GM18519 (cell line): ENCODE measurements around the gene DBI.
A peak's percentile ranks its signal among the peaks of the same experiment; 100 is the strongest.
"Not testable (repeated sequence)": the region's sequence is repeated elsewhere in the genome, so short reads cannot be mapped to it uniquely, and the experiment has no call there.

Experiments
- ATAC-seq: cut with Tn5 transposase; IDR thresholded peaks from one replicate; pipeline ENCODE4 v1.9.1; 2021; ENCODE audit warnings: mild to moderate bottlenecking, moderate library complexity; ENCODE audit not compliant: unreplicated experiment, low FRiP score

The DBI gene

DNA sequence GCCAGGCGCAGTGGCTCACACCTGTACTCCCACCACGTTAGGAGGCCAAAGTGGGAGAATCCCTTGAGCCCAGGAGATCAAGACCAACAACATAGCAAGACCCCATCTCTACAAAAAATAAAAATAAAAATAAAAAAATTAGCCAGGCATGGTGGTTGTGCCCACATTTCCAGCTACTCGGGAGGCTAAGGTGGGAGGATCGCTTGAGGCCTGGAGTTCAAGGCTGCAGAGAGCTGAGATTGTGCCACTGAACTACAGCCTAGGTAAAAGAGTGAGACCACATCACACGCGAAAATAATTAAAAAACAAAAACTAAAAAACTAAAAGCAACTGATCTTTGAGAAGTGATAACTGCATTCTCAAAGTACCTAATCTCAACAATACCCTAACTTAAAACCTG is 2.0 kb upstream of the DBI start:
- ATAC-seq = no peak

DNA sequence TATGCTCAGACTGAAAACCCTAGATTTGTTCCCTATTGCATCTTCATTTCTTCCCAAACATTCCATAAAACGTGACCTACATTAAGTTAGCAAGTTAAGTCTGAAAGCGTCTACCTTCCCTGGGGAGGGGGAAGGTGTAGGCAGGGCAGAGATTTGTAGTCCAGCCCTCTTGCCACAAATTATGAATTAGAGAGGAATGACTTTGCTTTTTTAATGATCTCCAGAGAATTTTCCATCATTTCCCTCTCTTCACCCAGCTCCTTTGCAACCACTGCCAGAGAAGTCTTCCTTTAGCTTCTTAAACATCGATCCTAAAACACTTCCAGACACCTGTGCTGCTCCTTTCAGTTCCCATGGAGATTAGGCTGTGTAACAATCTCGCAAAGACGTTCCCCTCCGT is 1.3 kb upstream of the DBI start:
- no peak for ATAC-seq

GRCh38 chr2:119366161-119366648 is 572 bp upstream of the DBI start:
- peak; percentile 1 for ATAC-seq

DNA sequence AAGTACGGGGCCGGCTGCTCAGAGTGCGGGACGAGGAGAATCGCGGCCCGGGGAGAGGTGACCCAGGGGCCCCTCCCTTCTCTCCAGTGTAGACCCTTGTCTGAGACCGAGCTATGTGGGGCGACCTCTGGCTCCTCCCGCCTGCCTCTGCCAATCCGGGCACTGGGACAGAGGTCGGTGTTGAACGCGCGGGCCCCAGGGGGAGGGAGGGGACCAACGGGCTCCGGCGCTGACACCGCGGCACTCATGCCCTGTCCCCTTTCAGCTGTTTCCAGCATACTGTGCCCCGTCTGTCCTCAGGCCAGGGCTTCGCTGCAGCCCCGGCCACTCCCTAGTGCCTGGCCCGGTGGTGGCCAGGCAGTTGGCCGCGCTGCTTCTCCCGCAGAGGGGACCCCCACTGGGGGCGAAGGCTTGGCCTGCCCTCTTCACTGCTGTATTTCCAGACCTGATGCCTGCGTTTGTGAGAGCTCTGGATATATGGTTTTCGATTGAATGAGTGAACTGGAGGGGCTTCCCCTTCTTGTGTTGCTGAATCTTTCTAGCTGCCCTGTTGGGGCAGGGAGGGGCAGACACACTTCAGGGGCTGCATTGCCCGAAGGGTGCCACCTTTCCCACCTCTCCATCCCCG is 809 bp downstream of the DBI start:
- ATAC-seq = no peak

DNA sequence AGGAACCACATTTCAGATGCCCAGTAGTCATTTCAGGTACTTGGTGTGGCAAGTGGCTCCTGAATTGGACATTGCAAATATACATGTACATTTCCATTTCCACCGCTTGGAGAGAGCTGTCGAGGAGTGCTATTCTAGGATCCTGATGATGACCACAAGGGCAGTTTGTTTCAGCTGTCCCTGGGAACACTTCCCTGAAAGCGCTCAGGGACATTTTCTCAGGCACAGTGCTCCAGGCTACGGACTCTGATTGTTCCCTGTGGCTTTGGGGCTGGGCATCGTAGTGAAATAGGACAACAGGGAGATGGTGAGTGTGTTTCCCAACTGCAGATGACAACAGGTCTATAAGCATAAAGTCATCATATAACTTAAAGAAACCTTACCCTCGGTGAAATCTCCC is 3.1 kb downstream of the DBI start:
- ATAC-seq = no peak

- ATAC-seq = no peak
These were observed 4.3 kb downstream of the DBI start for GRCh38 chr2:119371111-119371510.

- no peak for ATAC-seq
These were observed 6.2 kb downstream of the DBI start for GRCh38 chr2:119372778-119373568.

DNA sequence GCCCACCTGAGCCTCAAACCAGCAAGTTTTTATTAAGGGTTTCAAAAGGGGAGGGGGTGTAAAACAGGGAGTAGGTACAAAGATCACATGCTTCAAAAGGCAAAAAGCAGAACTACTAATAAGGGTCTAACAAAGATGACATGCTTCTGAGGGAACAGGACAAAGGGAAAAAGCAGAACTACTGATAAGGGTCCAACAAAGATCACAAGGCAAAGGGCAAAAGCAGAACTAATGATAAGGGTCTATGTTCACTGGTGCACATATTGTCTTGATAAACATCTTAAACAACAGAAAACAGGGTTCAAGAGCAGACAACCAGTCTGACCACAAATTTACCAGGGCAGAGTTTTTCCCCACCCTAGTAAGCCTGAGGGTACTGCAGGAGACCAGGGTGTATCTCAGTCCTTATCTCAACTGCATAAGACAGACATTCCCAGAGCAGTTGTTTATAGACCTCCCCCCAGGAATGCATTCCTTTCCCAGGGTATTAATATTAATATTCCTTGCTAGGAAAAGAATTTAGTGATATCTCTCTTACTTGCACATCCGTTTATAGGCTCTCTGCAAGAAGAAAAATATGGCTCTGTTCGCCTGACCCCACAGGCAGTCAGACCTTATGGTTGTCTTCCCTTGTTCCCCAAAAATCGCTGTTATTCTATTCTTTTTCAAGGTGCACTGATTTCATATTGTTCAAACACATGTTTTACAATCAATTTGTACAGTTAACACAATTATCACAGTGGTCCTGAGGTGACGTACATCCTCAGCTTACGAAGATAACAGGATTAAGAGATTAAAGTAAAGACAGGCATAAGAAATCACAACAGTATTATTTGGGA is 7.3 kb downstream of the DBI start:
- ATAC-seq = not testable (repeated sequence)

DNA sequence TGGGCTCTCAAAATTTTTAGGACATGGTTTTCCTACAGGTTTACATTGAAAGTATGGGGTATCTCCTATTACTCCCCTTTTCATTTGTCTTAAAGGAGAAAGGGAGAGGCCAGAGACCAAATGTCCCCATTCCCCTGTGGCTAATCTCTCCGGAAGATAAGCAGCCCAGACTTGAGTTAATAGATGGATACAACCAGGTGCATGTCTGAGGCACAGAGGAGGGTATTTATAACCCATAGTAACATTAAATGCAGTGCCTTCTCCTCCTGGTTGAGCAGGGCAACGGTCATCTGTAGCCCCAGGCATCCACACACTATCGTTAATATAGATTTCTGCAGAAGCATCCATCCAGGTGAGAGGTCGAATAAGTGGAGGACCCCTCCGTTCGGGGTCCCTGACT is 9.6 kb downstream of the DBI start:
- ATAC-seq = not testable (repeated sequence)

DNA sequence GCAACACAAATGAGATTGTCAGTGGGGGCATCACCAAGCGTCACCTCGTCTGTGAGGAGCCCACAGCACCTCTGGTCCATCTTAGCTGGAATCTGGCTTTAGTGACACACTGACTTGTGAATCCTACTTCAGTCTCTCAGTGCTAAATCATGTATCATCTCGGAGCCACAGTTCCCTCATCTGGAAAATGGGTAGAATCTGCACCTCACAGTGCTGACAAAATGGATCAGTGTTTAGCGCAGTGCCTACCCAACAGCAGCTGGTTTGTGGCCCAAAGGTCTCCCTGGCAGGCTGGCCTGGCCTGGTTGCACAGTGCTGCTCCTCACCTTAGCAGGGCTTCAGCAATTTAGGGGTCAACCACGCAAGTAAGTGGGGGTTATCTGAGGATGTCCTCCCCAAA is 10.0 kb downstream of the DBI start:
- ATAC-seq = no peak

DNA sequence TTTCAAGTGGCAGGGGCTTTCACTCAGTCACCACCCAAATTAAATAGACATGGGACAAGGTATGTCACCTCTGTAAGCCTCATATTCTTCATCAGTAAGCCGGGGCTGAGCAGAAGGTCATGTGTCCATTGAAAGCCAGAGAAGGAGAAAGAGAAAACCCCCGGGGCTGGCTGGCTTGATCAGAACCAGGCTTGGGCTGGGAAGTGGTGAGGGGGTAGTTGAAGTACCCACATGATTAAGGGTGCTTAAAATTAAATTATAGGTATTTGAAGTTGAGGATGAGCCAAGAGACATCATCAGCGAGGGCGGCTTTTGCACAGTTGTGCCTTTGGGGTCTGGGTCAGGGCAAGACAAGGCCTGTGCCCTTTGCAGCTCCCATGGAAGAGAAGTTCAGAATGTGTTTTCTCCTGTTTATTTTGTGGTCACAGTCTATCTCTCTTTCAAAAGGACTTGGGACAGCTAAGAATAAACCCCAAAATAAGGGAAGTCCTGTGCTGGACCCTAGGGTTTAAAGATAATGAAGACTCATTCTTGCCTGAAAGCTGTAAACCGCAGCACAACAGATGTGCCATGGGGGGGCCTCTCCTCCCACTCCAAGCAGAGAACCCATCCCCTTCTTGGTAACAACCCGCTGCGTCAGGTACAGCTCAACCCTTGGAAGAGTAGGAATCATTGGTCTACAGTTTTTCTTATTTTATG is 10.7 kb downstream of the DBI start:
- no peak for ATAC-seq

GRCh38 chr2:119377993-119378345 is 11.2 kb downstream of the DBI start:
- no peak for ATAC-seq

DNA sequence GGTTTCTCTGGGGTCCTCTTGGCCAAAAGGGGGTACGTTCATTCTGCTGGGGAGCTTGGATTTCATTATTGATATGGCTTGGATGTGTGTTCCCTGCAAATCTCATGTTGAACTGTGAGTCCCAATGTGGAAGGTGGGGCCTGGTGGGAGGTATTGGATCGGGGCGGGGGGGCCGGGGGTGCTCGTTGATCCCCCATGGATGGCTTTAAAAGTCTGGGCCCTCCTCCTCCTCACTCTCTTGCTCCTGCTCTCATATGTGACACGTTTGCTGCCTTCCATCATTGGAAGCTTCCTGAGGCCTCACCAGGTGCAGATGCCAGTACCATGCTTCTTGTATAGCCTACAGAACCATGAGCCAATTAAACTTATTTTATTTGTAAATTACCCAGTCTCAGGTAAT is 11.8 kb downstream of the DBI start:
- no peak for ATAC-seq

DNA sequence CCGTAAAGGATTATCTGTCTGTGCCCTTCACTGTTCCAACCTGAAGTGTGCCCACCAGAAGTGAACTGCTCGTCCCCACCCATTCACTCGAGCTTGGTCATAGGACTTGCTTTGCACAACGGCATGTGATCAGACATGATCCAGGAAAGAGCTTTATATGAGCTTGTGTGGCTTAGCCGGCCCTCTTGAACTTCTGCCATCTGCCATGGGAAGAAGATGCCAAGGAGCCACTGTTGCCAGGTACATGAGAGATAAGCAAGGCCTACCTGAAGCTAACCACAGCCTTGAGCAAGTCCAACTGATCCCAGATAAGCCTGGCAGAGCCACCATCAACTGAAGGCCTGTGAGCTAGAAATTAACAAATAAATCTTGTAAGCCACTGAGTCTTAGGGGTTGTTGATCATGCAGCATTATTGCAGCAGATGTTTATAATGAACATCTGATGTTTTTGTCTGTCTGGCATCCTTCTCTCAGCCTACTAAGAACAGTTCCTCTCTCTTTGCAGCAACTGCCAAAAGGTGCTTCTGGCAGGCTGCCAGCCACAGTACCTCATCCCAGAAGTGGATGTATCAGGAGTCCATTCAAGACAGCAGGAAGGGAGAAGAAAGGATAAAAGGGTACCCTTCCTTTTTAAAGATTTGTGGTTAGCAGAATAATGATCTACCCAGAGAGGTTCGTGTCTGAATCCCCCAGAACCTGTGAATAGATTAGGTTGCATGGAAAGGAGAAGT is 16.8 kb downstream of the DBI start:
- ATAC-seq = no peak

- no peak for ATAC-seq
These were observed 18.2 kb downstream of the DBI start for GRCh38 chr2:119384971-119385370.

- ATAC-seq = no peak
These were observed 18.7 kb downstream of the DBI start for GRCh38 chr2:119385466-119385865.

GRCh38 chr2:119387381-119388129 is 20.8 kb downstream of the DBI start:
- peak; percentile 89 for ATAC-seq

- no peak for ATAC-seq
These were observed 23.0 kb downstream of the DBI start for GRCh38 chr2:119389615-119390306.
